GM19351 (cell line): ENCODE results near the gene TP53TG5.

ENCODE experiments used
- ATAC-seq: cut with Tn5 transposase; IDR thresholded peaks from one replicate; pipeline ENCODE4 v1.9.1; 2021; ENCODE audit warnings: mild to moderate bottlenecking, moderate library complexity; ENCODE audit not compliant: unreplicated experiment

TP53TG5 gene

GRCh38 chr20:45347936-45348778 lies 30.0 kb downstream of the TP53TG5 start, which contains the start of gene SDC4:
Gene SDC4 (minus strand): TSS chr20:45348424. CDS start chr20:45348384, 40 bp downstream.
- ATAC-seq: no peak

- ATAC-seq: no peak
Observed at GRCh38 chr20:45347297-45347935, 30.7 kb downstream of the TP53TG5 start.

GRCh38 chr20:45346851-45347250 lies 31.3 kb downstream of the TP53TG5 start:
- no peak for ATAC-seq

- no peak for ATAC-seq
Observed at GRCh38 chr20:45346291-45346718, 31.8 kb downstream of the TP53TG5 start.

DNA sequence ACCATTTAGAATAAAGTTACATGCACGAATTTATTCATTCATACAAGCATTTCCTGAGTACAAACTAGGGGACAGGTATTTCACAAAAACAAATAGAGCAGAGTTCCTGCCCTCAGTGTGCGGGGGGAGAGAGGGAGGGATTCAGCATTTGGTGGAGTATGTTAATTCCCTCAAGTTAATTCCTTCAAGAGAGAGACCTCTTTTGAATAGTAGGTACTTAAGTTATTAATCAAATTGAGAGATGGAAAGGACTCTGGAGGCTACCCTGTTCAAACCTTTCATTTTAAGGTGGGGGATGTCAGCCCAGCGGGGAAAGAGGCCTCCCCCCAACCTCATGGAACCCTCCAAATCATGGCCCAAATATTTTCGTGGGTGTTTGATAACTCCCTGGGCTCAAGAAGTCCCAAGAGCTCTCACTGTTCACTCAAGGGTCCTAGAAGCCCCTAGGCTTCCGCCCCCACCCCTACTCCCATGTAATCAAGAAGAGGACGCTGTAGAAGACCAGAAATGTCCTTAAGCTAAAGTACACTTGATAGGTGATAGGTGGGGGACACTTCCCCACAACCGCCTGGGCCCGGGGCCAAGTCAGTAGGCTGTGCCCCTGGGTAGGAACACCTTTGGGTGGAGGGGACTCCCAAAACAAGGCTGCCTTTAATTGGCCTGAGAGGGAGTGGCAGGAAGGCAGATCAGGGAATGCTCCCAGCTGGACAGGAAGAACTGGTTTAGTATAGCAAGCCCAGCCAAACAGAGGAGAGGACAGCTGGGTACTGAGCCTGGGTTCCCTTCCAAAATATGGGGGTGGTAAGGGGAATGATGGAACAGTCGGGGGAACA lies 32.8 kb downstream of the TP53TG5 start:
- no peak for ATAC-seq

- ATAC-seq: no peak
Observed at GRCh38 chr20:45344168-45344860, 33.8 kb downstream of the TP53TG5 start.

DNA sequence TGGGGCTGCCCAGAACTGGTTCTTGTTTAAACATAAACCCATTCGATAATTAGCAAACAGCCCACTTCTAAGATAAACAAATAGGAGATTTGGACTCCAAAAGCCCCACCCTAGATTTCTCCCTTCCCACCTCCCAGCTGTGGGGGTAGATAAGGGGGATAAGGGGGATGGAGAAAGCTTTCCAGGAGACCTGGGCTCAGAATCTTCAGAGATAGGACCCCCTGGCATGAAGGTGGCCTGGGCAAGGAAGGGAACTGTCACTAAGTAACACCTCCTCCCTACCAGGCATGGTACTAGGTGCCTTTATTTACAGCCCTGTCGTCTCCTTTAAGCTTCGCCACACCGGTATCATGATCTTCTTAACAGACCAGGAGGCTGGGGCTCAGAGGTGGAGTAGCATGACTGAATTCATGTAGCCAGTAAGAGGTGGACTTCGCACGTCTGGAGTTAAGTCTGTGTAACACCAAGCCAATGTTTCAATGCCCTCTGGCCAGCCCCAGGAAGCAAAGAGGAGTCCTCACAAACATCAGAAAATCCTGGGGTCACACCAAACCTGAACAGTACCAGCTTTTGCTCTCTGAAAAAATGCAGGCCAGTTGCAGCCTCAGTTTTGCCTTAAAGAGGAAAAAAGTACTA lies 34.5 kb downstream of the TP53TG5 start:
- no peak for ATAC-seq

- no peak for ATAC-seq
Observed at GRCh38 chr20:45342855-45343531, 35.1 kb downstream of the TP53TG5 start.

- ATAC-seq: no peak
Observed at GRCh38 chr20:45341939-45342854, 35.9 kb downstream of the TP53TG5 start.

DNA sequence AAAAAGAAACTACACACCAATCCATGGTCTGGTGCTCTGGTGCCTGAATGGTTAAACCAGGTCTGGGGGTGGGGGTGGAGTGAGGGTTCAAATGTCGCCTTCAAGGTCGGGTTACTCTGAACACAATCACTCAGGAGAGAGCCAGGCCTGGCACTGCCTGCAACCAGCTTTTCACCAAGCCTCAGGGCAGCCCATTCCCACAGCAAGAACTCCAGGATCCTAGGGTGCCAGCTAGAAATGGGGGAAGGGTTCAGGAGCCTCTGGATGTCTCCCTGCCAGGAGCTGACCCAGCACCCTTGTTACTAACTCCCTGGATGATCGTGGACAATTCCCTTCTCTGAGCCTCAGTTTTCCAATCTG lies 36.6 kb downstream of the TP53TG5 start:
- ATAC-seq: no peak

DNA sequence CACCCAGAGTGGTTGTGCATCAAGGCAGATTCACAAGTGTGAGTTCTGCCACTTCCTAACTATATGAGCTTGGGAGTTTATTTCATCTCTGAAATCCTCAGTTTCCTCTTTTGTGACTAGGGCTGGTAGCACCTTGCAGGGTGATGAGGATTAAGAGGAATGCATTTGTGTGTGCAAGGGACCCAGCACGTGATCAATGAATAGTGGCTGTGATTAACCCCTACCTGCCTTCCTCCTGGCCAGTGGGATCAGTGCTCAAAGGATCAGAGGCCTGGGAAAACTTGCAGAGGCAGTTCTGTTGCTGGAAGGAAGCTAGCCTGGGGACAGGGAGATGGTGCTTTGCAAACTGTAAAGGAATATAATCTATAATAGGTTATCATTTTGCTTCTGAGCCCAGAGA lies 37.2 kb downstream of the TP53TG5 start:
- ATAC-seq: no peak

- no peak for ATAC-seq
Observed at GRCh38 chr20:45340236-45340847, 37.8 kb downstream of the TP53TG5 start.

- ATAC-seq: no peak
Observed at GRCh38 chr20:45339799-45340198, 38.3 kb downstream of the TP53TG5 start.

DNA sequence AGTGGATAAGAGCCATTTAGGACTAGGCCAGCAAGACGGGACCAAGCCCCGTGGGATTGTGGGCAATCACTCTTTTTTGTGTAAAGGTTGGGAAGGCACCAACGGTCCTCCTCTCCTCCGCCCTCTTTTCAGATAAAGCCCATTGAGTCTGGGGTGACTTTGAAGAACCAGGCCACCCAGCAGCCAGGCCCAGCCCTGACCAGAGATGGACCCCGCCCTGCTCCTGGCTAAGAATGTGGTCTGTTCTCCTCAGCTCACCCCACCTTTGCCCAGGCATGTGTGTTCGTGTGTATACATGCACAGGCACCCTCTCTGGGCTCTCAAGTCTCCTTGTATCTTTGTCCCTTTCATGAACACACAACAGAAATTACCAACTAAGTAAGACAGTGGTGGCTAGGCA lies 39.0 kb downstream of the TP53TG5 start:
- no peak for ATAC-seq

DNA sequence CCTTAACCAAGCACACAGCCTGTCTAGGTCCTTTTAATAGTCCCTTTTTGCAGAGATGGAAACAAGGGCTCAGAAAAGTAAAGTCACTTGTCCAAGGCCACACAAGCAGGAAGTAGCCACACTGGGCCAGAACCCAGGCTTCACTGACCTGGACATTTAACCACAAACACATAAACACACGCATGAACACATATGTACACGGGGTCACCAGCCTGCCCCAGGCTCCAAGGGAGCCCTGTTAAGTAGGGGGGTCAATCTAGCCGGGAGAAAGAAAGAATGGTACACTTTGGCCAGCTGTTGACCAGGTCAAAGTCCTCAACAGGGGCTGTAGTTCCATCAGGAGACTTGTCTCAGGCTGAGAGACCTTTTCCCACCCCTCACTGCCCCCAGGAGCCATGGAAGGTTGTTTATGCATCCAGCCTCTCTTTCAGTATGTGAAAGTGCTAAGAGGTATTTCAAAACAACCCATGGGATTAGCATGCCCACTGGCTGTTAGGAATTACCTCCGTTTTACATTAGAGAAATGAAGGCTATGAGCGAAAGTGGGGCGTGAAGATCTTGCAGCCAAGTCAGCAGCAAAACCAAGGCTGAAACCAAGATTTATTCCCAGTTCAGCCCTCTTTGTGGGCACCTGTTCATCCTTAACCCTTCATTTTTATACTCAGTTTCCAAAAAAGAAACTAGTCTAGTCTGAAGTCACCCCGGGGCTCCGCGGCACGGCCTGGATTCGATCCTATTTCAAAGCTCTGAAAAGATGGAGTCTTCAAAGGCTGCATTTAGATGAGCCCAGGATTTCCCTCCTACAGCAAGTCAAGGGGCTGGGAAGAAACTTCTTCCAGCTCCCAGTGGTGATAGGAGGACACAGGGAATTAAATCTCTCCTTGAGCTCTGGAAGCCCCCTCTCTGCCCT lies 39.7 kb downstream of the TP53TG5 start:
- no peak for ATAC-seq

- no peak for ATAC-seq
Observed at GRCh38 chr20:45337367-45338120, 40.6 kb downstream of the TP53TG5 start.
